Measurements from ENCODE around the gene HES6.

GRCh38 chr2:238281826-238282480 is 42.1 kb upstream of the HES6 start:
- TF ChIP-seq EZH2 (IDR thresholded peaks at IDR 0.05; ENCODE audit: insufficient read depth, poor library complexity, severe bottlenecking) (no peak), EZH2phosphoT487 (IDR thresholded peaks at IDR 0.05; ENCODE audit: insufficient read depth, low read depth) (no peak)
